OCI-M1 (cell line): ENCODE data around the gene RIN3.

Source experiments
- DNase-seq: peaks from one replicate; lab custom pipeline; 2025; lab: John Stamatoyannopoulos, UW

Gene RIN3

GRCh38 chr14:92719421-92719820 is 205.8 kb downstream of the RIN3 start:
- DNase-seq: no peak

GRCh38 chr14:92719890-92720323 is 206.3 kb downstream of the RIN3 start:
- DNase-seq: no peak

- DNase-seq: peak; percentile 42
These were observed 211.1 kb downstream of the RIN3 start for GRCh38 chr14:92724516-92725340.

- peak; percentile 37 for DNase-seq
These were observed 212.8 kb downstream of the RIN3 start for GRCh38 chr14:92726135-92726932.

GRCh38 chr14:92726933-92727262 is 213.3 kb downstream of the RIN3 start:
- DNase-seq: no peak

- no peak for DNase-seq
These were observed 215.3 kb downstream of the RIN3 start for GRCh38 chr14:92728759-92729364.

- DNase-seq: peak; percentile 76
These were observed 216.2 kb downstream of the RIN3 start for GRCh38 chr14:92729634-92730358.

- no peak for DNase-seq
These were observed 218.1 kb downstream of the RIN3 start for GRCh38 chr14:92731622-92732115.

GRCh38 chr14:92733007-92733406 is 219.4 kb downstream of the RIN3 start:
- DNase-seq: peak; percentile 75

- peak; percentile 60 for DNase-seq
These were observed 221.0 kb downstream of the RIN3 start for GRCh38 chr14:92734618-92735017.

GRCh38 chr14:92735344-92735743 is 221.8 kb downstream of the RIN3 start:
- DNase-seq: no peak

GRCh38 chr14:92737206-92737605 is 223.6 kb downstream of the RIN3 start:
- DNase-seq: no peak

- DNase-seq: no peak
These were observed 224.1 kb downstream of the RIN3 start for GRCh38 chr14:92737619-92738188.
